GM06990 (cell line): ENCODE measurements around the gene PDLIM4.

ENCODE experiments used
- DNase-seq: peaks from one replicate; pipeline ENCODE4 v3.0.0-alpha.2; 2011; ENCODE audit not compliant: insufficient read length; ENCODE audit errors: extremely low read depth
- H3K27me3 ChIP-seq: replicated peaks from 2 replicates; pipeline ENCODE4 v1.6.0; 2011; ENCODE audit warnings: low read length; ENCODE audit not compliant: control insufficient read depth, insufficient read depth
- H3K36me3 ChIP-seq: 2 replicates; pipeline ENCODE4 v1.5.1; 2011; ENCODE audit warnings: low read length; ENCODE audit not compliant: control insufficient read depth, insufficient read depth
- H3K4me3 ChIP-seq: replicated peaks from 2 replicates; pipeline ENCODE4 v1.5.1; 2011; ENCODE audit warnings: low read depth, mild to moderate bottlenecking, control low read depth, low read length
- CTCF ChIP-seq: IDR thresholded peaks from 2 replicates; pipeline ENCODE4 v1.5.1; 2011; ENCODE audit warnings: low read length, control low read depth, mild to moderate bottlenecking, inconsistent platforms; ENCODE audit not compliant: insufficient read depth, poor library complexity, severe bottlenecking

PDLIM4 gene

GRCh38 chr5:132264546-132265335 lies 7.2 kb downstream of the PDLIM4 start:
- H3K4me3 ChIP-seq: no peak overlapping the region
- H3K27me3 ChIP-seq: no peaks in the 10 kb centered on the region
- TF ChIP-seq CTCF: no peak
- DNase-seq: no peak
- no peaks in the 10 kb centered on the region for H3K36me3 ChIP-seq

GRCh38 chr5:132265336-132266030 lies 8.0 kb downstream of the PDLIM4 start:
- TF ChIP-seq CTCF: no peak
- H3K36me3 ChIP-seq: no peaks in the 10 kb centered on the region
- no peak for DNase-seq

DNA sequence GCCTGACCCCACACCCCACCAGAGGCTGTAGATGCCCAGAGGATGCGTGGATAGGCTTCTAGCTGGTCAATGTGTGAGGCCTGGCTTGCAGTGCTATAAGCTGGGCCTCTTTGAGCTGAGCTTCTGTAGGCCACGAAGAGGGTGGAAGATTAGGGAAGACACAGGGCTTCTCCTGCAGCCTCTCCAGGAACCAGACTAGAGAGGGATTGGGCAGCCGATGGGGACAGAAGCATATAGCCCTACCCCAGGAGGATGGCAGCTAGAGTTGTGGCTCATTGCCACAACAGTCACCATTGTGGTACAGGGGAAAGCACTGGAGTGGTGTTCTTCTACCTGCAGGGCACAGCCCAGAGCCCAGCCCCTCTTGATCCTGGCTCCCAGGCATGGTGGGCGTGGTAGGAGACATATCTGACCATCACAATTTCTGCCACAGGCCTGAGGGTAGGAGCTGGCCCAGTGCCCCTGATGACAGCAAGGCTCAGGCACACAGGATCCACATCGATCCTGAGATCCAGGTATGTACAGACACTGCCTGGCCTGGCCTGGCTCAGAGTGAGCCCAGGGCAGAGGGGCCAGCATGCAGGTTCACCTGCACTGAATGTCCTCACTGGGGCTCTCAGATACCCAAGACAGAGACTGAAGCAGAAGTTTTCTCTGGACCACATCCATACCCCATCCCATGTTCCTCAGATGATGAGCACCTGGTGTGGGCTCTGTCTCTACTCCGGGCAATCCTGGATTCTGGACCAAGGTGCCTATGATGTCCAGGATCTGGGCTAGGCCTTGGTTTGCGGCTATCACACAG lies 8.7 kb downstream of the PDLIM4 start:
- no peak for DNase-seq
- TF ChIP-seq CTCF: no peak
- H3K36me3 ChIP-seq: no peaks in the 10 kb centered on the region
- H3K4me3 ChIP-seq: no peak overlapping the region
- no peaks in the 10 kb centered on the region for H3K27me3 ChIP-seq

More at GRCh38 chr5:132265336-132266030, 8.0 kb downstream of the PDLIM4 start:
- no peaks in the 10 kb centered on the region for H3K27me3 ChIP-seq
- no peak overlapping the region for H3K4me3 ChIP-seq

GRCh38 chr5:132266836-132267160 lies 9.3 kb downstream of the PDLIM4 start:
- DNase-seq: no peak
- TF ChIP-seq CTCF: no peak
- no peaks in the 10 kb centered on the region for H3K36me3 ChIP-seq
- no peak overlapping the region for H3K4me3 ChIP-seq
- H3K27me3 ChIP-seq: no peaks in the 10 kb centered on the region

GRCh38 chr5:132267166-132267739 lies 9.8 kb downstream of the PDLIM4 start:
- H3K36me3 ChIP-seq: no peaks in the 10 kb centered on the region
- DNase-seq: no peak
- H3K27me3 ChIP-seq: no peaks in the 10 kb centered on the region
- TF ChIP-seq CTCF: no peak
- no peak overlapping the region for H3K4me3 ChIP-seq
